Brain microvascular endothelial cell (primary cell): ENCODE results near the gene PTPRN2.

ENCODE experiments used
- DNase-seq: peaks from one replicate; pipeline ENCODE4 v3.0.0-alpha.2; 2020
- H3K27ac ChIP-seq: fragments of 250-450 bp; sonication (Bioruptor Pico); 2 replicates; pipeline ENCODE4 v1.5.1; 2020; ENCODE audit warnings: mild to moderate bottlenecking, moderate library complexity
- H3K27me3 ChIP-seq: fragments of 250-450 bp; sonication (Bioruptor Pico); replicated peaks from 2 replicates; pipeline ENCODE4 v1.5.1; 2020; ENCODE audit warnings: mild to moderate bottlenecking
- H3K36me3 ChIP-seq: fragments of 250-450 bp; sonication (Bioruptor Pico); replicated peaks from 2 replicates; pipeline ENCODE4 v1.5.1; 2020; ENCODE audit warnings: mild to moderate bottlenecking
- H3K4me3 ChIP-seq: 2 replicates; pipeline ENCODE4 v1.5.1; 2011; ENCODE audit warnings: low read depth, mild to moderate bottlenecking, control low read depth, low read length, moderate library complexity
- in situ Hi-C: cut with HindIII; loops from 2 replicates; pipeline ENCODE4 v1.10.0; 2017; ENCODE audit warnings: low sequenced_read_pairs, low pct_ligation_motif_present
- TF ChIP-seq, protein P1 (sequence below): IDR thresholded peaks from 2 replicates; pipeline ENCODE4 v1.5.1; 2011; ENCODE audit warnings: low read depth, mild to moderate bottlenecking, moderate library complexity, low read length, control low read depth, inconsistent platforms; ENCODE audit errors: missing control alignments

PTPRN2 gene

DNA sequence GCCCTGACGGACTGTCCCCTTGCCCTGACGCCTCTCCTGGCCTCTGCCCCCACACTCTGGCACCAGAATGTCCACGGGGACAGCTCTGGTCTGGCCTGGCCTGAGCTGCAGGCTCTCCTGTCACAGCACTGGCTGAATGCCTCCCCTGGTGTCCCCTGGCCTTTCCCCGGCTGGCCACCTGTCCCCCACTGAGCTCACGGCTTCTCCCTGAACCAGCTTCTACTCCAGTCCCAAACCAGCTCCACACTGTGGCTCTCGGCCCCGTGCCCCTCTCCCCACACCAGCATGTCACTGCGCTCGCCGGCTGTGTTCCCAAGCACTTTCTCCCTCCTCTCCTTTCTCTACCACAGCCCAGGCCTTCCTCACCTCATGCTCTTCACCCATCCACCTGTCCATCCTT is 864.4 kb downstream of the PTPRN2 start:
- TF ChIP-seq, protein P1, sequence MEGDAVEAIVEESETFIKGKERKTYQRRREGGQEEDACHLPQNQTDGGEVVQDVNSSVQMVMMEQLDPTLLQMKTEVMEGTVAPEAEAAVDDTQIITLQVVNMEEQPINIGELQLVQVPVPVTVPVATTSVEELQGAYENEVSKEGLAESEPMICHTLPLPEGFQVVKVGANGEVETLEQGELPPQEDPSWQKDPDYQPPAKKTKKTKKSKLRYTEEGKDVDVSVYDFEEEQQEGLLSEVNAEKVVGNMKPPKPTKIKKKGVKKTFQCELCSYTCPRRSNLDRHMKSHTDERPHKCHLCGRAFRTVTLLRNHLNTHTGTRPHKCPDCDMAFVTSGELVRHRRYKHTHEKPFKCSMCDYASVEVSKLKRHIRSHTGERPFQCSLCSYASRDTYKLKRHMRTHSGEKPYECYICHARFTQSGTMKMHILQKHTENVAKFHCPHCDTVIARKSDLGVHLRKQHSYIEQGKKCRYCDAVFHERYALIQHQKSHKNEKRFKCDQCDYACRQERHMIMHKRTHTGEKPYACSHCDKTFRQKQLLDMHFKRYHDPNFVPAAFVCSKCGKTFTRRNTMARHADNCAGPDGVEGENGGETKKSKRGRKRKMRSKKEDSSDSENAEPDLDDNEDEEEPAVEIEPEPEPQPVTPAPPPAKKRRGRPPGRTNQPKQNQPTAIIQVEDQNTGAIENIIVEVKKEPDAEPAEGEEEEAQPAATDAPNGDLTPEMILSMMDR, result no peak
- Histone ChIP-seq H3K4me3 (no peak overlapping the region), H3K36me3 (no peaks in the 10 kb centered on the region), H3K27ac (no peak overlapping the region), H3K27me3 (no peaks in the 10 kb centered on the region)
- DNase-seq, result no peak
- in situ Hi-C loops, result no loop called here

DNA sequence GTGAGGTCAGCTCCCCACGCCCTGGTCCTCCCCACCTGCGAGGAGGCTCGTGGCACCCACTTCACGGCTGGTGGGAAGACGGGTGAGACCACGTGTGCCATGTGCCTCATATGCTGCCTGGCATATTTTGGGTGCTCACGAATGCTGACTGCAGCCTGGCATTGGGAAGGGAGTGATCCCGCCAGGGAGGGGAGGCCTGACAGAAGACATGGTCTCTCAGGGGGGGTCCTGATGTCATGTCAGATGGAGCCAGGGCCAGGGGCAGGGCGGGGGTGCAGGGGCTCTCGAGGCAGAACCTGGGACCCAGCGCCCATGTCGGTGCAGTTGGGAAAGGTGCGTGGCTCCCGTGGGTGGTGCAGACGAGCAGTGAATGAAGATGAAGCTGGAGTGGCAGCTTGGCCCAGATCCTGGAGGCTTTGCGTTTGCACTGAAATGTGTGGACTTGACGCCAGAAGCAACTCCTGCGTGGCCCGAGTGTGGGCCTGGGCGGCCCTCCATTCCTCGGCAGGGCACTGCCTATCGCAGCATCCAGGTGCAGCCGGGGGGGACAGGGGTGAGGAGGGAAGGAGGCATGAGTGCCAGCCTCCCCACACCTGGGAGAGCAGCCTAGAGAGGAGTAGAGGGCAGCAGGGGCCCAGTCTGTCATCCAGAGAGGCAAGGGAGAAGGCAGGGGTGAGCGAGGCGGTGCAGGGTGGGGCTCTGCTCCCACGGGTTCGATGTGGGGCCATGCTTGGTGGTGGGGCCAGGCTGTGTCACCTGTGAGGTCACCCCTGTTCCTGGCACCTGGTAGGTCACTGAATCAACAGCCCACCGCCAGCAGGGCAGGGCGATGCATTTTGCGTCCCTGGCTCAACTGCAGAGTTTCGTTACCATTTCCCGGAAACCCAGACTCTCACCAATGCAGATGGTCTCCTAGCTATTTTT is 865.2 kb downstream of the PTPRN2 start:
- TF ChIP-seq, protein P1, result no peak
- Histone ChIP-seq H3K4me3 (no peak overlapping the region), H3K36me3 (no peaks in the 10 kb centered on the region), H3K27ac (no peak overlapping the region), H3K27me3 (no peaks in the 10 kb centered on the region)
- in situ Hi-C loops, result no loop called here
- no peak for DNase-seq

GRCh38 chr7:157721468-157722136 is 866.0 kb downstream of the PTPRN2 start:
- no peak overlapping the region for H3K27ac ChIP-seq
- H3K36me3 ChIP-seq, result no peaks in the 10 kb centered on the region
- no peak overlapping the region for H3K4me3 ChIP-seq
- no peaks in the 10 kb centered on the region for H3K27me3 ChIP-seq
- TF ChIP-seq, protein P1, result no peak
- no peak for DNase-seq
- in situ Hi-C loops, result no loop called here

- in situ Hi-C loops, result no loop called here
- no peak for DNase-seq
- H3K4me3 ChIP-seq, result no peak overlapping the region
- no peaks in the 10 kb centered on the region for H3K27me3 ChIP-seq
- no peak overlapping the region for H3K27ac ChIP-seq
- no peaks in the 10 kb centered on the region for H3K36me3 ChIP-seq
- TF ChIP-seq, protein P1, result no peak
Observed at GRCh38 chr7:157719705-157720655, 867.6 kb downstream of the PTPRN2 start.

DNA sequence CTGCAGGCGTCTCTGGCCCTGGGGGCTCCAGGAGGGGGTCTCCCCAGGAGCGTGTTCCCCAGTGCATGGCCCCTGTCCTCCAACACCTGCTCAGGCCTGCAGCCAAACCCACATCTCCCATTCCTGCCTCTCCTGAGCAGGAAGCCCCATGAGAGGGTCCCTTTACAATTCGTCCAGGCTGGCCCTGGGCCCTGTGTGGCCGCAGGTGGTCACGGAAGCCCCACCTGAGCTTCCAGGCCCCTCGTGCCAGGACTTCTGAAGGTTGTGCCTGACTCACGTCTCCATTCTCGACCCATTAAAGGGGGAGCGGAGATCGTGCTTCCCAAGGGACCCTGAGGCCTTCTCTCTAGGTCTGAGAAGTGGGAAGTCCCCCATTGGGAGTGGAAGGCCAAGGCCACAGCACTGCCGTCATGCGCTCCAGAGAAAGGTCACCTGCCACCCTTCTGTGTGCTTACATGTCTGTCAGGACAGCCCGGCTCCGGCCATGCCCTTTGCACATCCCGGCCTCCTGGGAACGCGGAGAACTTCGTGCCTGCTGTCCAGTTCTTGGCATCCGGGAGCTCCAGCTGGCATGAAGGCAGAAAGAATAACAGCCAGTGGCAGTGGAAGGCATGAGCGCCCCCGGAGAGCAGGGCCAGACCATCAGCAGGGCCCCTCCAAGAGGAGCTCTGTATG is 868.5 kb downstream of the PTPRN2 start:
- in situ Hi-C loops, result no loop called here
- Histone ChIP-seq H3K36me3 (no peaks in the 10 kb centered on the region), H3K27me3 (no peaks in the 10 kb centered on the region), H3K27ac (no peak overlapping the region), H3K4me3 (no peak overlapping the region)
- no peak for DNase-seq
- TF ChIP-seq, protein P1, result no peak
